ENCODE data around the gene MBP.

DNA sequence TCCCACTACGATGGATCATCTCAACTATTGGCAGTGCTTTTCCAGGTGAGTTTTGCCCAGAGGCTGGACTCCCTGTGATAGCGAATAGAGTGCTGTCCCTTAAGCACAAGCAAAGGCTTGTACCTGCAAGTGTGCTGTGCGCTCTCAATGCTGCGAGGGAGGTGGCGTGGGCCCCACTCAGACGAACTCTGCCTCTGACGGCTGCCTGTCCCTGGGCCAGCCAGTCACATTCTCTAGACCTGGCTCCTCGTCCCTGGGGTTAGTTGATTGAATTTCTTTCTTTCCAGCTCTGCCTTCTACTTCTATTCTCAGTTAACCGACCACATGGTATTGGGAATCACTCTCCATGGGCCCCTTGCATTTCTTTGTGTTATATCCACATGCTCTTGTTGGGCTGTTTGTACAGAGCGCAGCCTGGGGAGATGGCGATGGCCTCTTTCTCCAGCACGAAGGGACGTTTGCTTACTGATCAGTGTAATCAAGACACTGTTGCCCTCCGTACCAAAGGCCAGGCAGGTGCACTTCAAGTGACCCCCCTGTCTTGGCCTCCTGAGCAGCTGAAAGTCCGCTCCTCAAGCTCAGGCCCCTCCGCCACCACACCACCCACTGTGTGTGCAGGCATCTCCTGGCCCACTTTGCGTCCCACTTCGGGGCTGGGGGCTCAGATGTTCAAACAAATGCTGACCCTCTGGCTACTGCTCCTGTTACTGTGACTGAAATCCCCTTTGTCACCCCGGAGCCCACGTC is 158.9 kb downstream of the MBP start:
- TF ChIP-seq, protein P1, sequence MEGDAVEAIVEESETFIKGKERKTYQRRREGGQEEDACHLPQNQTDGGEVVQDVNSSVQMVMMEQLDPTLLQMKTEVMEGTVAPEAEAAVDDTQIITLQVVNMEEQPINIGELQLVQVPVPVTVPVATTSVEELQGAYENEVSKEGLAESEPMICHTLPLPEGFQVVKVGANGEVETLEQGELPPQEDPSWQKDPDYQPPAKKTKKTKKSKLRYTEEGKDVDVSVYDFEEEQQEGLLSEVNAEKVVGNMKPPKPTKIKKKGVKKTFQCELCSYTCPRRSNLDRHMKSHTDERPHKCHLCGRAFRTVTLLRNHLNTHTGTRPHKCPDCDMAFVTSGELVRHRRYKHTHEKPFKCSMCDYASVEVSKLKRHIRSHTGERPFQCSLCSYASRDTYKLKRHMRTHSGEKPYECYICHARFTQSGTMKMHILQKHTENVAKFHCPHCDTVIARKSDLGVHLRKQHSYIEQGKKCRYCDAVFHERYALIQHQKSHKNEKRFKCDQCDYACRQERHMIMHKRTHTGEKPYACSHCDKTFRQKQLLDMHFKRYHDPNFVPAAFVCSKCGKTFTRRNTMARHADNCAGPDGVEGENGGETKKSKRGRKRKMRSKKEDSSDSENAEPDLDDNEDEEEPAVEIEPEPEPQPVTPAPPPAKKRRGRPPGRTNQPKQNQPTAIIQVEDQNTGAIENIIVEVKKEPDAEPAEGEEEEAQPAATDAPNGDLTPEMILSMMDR (IDR thresholded peaks at IDR 0.05): no peak
- TF ChIP-seq POLR2A (IDR thresholded peaks at IDR 0.05): no peak

Data from lower leg skin (tissue), 3 donors.